HEK293 (cell line): ENCODE data around the gene LYPD3.

ENCODE experiments used
- CTCF ChIP-seq: fragments of 450-650 bp; formaldehyde crosslinking; IDR thresholded peaks from 2 replicates; pipeline ENCODE4 v1.5.1; 2016; ENCODE audit warnings: missing biosample characterization, missing genetic modification characterization
- PBX3 ChIP-seq: sonication (generic); formaldehyde crosslinking; IDR thresholded peaks from 2 replicates; pipeline ENCODE4 v1.8.1; 2022; ENCODE audit warnings: mild to moderate bottlenecking, moderate library complexity, missing genetic modification reagents
- PRDM4 ChIP-seq: fragments of 450-650 bp; formaldehyde crosslinking; IDR thresholded peaks from 2 replicates; pipeline ENCODE4 v1.5.1; 2017; ENCODE audit warnings: missing biosample characterization, missing genetic modification characterization
- ZNF501 ChIP-seq: fragments of 450-650 bp; formaldehyde crosslinking; IDR thresholded peaks from 2 replicates; pipeline ENCODE4 v1.5.1; 2016; ENCODE audit warnings: missing biosample characterization, missing genetic modification characterization
- ZNF747 ChIP-seq: fragments of 450-650 bp; formaldehyde crosslinking; IDR thresholded peaks from 2 replicates; pipeline ENCODE4 v1.5.1; 2016; ENCODE audit warnings: missing biosample characterization, missing genetic modification characterization

- TF ChIP-seq ZNF747 (tag by site-specific recombination), result no peak
- no peak for TF ChIP-seq ZNF501 (tag by site-specific recombination)
- TF ChIP-seq PRDM4 (tag by site-specific recombination), result no peak
- no peak for TF ChIP-seq CTCF
- no peak for TF ChIP-seq PBX3 (CRISPR knock-in tag)
Measured at GRCh38 chr19:43469160-43469480, 3.7 kb upstream of the LYPD3 start.
